ENCODE data around the gene HBA1.
"Not testable (repeated sequence)": the region's sequence is repeated elsewhere in the genome, so short reads cannot be mapped to it uniquely, and the experiment has no call there.

HBA1 gene

DNA sequence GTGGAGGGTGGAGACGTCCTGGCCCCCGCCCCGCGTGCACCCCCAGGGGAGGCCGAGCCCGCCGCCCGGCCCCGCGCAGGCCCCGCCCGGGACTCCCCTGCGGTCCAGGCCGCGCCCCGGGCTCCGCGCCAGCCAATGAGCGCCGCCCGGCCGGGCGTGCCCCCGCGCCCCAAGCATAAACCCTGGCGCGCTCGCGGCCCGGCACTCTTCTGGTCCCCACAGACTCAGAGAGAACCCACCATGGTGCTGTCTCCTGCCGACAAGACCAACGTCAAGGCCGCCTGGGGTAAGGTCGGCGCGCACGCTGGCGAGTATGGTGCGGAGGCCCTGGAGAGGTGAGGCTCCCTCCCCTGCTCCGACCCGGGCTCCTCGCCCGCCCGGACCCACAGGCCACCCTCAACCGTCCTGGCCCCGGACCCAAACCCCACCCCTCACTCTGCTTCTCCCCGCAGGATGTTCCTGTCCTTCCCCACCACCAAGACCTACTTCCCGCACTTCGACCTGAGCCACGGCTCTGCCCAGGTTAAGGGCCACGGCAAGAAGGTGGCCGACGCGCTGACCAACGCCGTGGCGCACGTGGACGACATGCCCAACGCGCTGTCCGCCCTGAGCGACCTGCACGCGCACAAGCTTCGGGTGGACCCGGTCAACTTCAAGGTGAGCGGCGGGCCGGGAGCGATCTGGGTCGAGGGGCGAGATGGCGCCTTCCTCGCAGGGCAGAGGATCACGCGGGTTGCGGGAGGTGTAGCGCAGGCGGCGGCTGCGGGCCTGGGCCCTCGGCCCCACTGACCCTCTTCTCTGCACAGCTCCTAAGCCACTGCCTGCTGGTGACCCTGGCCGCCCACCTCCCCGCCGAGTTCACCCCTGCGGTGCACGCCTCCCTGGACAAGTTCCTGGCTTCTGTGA, at the start of gene HBA1:
HBA1 (plus strand) TSS at position 204 of the 906 bp plus-strand sequence; CDS start at position 241, 37 bp downstream.
- not testable (repeated sequence) for DNase-seq

DNA sequence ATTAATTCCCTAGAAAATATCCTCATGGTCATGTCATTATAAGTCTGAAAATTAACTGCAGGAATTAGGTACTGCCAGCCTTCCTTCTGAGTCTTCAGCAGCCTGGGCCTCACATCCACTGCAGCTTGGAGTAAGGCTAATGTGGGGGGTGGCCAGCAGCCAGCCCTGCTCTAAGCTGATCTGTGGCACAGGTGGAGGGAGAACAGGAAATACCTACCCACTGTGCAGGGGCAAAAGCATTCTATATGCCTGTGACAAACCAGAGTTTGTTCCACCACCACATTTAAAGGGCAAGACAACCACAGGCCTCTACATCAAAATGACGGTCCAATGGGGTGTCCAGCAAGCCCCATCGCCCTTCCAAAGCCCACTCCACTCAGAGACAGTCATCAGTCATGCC, 47.4 kb upstream of the HBA1 start:
- no peak for DNase-seq

DNA sequence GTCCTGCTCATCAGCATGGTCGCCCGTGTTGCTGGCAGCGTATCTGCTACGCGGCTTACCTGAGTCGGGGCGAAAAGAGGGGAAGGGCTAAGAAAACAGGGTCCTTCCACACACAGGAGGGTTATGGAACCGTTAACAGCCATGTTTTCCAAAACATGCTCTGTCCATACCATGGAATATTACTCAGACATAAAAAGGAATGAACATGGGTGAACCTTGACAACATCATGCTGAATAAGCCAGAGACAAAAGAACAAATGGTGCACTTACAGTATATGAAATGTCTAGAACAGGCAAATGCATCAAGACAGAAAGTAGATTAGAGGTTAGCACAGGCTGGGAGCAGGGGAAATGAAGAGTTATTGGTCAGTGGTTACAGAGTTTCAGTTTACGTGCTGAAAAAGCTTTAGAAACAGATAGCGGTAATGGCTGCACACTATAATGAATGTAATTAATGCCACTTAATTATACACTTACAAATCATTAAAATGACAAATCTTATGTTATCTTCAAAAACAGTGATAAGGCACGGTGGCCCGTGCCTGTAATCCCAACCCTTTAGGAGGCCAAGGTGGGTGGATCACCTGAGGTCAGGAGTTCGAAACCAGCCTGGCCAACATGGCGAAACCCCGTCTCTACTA, 45.8 kb upstream of the HBA1 start:
- no peak for DNase-seq

DNA sequence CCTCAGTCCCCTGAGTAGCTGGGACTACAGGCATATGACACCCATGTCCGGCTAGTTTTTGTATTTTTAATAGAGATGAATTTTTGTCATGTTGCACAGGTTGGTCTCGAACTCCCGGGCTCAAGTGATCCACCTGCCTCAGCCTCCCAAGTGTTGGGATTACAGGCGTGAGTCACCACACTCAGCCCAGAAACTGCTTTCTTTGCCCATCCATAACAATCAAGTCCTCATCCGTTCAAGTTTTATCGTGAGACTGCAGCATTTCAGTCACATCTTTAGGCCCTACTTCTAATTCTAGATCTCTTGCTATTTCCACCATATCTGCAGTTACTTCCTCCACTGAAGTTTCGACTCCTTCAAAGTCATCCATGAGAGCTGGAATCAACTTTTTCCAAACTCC, 44.4 kb upstream of the HBA1 start:
- DNase-seq = no peak

DNA sequence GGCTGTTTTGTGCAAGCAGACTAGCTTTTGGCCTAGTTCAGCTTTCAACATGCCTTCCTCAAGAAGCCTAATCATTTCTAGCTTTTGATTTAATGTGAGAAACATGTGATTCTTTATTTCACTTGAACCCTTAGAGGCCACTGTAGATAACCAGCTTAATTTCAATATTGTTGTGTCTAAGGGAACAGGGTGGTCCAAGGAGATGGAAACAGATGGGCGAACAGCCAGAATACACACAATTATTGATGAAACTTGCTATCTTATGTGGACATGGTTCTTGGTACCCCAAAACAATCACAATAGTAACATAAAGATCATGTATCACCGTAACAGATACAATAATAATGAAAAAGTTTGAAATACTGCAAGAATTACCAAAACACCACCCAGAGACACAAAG, 42.8 kb upstream of the HBA1 start:
- DNase-seq = no peak

DNA sequence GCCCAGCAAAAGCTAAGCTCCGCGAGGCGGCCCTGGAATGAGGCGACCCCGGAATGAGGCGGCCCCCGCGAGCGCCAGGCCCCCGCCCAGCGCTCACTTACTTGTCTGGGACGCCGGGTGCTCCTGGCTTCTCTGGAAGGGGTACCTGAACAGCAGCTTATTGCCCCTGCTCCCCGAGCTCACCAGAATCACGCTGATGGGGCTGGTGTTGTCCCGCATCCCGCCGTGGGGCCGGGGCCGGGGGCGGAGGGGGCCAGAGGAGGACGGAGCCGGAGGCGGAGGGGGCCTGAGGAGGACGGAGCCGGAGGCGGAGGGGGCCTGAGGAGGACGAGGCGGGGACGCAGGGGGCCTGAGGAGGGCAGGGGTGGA, 38.4 kb upstream of the HBA1 start:
- DNase-seq = no peak

DNA sequence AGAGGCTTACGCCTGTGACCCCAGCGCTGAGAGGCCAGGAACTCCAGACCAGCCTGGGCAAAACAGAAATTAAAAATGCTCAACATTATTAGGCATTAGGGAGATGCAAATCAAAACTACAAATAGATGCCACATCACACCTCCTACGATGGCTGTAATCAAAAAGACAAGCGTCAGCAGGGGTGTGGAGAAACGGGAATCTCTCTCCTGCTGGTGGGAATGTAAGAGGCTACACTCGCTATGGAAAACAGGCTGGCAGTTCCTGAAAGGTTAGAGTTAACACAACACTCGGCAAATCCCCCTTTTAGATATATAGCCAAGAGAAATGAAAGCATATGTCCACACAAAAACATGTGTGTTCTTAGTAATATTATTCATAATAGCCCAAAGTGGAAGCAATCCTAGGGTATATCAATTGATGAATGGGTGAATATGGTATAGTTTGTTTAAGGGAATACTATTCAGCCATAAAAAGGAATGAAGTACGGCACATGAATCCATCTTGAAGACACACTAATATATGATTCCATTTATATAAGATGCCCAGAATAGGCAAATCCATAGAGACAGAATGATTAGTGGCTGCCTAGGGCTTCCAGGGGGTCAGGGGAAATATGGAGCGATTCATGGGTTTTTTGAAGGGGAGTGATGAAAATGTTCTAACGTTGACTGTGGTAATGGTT, 36.2 kb upstream of the HBA1 start:
- no peak for DNase-seq

DNA sequence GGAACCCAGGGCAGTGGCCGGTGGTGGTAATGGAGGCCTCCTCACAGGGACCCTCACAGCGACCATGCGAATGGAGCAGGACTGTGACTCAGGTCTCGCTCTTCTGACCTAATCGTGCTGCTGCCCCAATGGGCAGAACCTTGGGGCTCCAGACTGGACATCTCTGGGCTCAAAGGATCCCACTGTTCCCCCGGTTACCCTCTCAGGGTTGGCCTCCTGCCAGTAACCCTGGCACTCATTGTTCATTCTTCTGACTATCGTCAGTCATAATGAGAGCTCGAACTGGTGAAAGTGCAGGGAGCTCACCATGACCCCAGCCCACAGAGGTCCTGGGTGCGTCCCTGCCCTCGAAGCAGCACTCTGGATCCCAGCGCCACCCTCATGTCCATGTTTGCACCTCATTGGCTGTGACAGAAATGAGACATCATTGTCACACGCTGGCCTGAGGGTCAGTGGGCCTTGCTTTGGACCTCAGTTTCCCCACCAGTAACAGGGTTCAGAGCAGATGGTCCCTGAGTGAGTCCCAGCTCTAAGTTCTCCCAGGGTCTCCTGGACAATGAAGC, 34.0 kb upstream of the HBA1 start:
- DNase-seq = no peak

DNA sequence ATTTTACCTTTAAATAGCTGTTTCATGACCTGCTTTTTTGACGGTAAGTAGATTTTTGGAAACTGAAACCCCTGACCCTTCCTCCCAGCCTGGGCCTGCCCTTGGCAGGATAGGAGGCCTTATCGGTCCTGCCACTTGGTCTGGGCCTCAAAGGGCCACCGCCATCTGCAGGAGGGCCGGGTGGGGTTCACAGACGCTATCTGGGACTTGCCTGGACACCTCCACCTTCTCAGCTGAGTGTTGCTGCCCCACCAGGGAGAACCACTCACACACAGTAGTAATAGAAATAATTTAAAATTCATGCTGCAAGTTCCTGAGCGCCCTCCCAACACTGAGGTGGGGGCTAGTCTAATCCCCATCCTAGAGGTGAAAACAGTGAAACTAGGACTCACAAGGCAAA, 33.4 kb upstream of the HBA1 start:
- no peak for DNase-seq

DNA sequence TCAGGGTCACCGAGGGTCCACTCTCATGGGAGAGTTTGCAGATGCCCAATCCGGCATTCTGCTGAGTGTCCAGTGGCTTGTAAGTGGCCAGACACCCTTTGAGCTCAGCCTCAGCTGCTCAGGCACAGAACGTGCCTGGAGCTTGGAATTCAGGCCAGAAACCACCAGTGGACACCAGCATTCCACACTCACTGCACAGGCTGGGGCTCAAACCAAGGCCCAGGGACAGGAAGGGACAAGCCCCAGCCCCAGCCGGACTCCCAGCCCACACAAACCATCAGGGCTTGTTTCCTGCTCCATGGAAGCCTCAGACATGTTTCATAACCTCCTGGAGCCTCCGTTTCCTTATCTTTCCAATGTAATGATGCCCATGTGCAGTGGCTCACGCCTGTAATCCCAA, 33.0 kb upstream of the HBA1 start:
- DNase-seq = no peak

DNA sequence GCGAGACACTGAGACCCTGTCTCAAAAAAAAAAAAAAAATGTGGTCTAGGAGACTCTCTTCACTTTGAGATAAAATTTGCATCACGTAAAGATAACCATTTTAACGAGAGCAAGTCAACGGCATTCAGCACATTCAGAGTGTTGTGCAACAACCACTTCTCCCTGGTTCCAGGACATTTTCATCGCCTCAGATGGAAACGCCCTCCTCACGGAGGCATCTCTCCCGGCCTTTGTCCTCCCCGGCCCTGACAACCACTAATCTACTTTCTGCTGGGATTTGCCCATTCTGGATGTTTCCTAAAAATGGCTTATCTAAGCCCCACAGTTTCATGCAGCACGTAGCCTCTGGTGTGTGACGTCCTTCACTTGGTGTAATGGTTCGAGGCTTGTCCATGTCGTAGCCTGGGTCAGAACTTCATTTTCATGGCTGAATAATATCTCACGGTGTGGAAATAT, 31.7 kb upstream of the HBA1 start:
- DNase-seq = no peak

DNA sequence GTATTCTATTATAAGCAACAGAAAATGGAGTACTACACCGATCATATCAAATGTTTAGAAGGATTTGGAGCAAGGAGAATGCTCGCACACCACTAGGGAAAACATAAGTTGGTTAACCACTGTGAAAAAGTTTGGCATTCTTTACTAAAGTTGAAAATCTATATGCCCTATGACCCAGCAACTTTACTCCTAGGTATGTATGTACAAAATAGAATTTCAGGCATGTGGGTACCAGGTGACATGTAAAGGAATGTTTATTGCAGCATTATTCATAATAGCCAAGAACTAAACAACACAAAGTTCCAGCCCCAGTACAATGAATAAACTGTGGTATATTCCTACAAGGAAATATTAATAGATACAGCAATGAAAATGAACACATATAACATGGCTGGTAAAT, 29.8 kb upstream of the HBA1 start:
- no peak for DNase-seq

DNA sequence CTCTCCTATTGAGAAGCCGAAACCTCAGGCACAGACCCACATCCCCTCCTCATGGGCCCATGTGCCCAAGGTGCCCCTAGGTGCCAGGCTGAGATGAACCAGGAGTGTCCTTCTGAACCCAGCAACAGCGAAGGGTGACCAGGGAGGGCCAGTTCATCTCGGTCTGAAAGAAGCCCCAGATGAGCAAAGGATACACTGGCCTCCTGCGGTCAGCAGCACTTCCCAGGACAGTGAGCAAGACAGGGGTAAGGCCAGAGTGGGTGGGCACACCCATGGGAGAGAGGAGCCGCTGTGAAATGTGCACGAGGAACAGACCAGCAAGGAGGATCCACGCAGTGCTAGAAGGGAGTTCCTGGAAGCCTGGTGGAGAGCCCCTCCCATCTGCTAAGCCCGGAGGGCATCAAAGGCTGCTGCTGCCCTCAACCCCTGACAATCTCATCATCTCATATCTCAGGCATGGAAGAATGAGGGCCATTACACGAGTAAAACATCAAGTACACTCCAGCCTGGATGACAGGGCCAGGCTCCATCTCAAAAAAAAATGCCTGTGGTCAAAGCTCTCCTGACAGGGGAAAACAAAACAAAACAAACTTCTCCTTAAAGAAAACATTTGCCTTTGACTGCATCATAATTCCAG, 27.3 kb upstream of the HBA1 start:
- DNase-seq = no peak

DNA sequence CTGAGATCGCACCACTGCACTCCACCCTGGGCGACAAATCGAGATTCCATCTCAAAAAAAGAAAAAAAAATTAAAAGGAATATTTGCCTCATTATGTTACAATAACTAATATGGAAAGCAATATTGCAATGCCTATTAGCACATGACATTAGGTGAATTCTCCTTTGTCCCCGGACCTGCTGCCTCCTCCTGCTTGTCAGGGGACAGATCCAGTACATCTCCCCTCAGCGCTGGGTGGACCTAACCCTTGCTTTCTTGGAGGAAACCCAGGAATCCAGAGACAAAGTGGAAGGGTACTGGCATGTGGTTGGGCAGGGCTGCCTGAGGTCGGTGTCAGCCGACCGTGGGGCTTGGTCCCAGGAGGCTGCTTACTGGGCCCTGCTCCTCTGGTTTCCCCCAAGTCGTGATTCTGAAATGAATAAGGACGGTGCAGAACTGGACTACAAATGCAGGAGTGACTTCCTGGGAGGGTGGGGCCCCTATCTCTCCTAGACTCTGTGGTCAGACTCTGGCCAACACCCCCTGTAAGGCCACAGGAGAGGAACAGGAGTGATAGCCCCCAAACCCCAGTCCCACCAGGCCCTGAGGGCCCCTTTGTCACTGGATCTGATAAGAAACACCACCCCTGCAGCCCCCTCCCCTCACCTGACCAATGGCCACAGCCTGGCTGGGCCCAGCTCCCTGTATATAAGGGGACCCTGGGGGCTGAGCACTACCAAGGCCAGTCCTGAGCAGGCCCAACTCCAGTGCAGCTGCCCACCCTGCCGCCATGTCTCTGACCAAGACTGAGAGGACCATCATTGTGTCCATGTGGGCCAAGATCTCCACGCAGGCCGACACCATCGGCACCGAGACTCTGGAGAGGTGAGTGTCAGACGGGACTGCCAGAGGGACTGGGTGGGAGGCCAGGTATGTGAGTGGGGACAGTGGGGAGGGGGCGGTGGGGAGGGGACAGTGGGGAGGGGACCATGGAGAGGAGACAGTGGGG, 24.0 kb upstream of the HBA1 start, which contains the start of gene HBZ:
HBZ (plus strand) TSS at position 504 of the 988 bp plus-strand sequence; CDS start at position 770, 266 bp downstream.
- DNase-seq = no peak

DNA sequence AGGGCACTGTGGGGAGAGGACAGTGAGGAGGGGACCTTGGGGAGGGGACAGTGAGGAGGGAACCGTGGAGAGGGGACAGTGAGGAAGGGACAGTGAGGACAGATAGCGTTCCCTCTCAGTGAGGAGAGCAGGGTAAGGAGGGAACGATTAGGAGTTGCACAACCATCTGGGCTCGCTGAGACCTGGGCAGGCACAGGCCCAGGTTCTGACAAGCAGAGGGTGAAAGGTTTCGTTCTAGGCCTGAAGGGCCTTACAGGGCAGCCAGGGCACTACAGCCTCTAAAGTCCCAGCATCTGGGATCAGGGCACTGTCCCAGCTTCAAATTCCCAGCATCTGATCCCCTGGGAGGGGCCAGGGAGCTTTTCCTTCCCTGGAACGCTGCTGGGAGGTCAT, 23.4 kb upstream of the HBA1 start:
- DNase-seq = not testable (repeated sequence)

DNA sequence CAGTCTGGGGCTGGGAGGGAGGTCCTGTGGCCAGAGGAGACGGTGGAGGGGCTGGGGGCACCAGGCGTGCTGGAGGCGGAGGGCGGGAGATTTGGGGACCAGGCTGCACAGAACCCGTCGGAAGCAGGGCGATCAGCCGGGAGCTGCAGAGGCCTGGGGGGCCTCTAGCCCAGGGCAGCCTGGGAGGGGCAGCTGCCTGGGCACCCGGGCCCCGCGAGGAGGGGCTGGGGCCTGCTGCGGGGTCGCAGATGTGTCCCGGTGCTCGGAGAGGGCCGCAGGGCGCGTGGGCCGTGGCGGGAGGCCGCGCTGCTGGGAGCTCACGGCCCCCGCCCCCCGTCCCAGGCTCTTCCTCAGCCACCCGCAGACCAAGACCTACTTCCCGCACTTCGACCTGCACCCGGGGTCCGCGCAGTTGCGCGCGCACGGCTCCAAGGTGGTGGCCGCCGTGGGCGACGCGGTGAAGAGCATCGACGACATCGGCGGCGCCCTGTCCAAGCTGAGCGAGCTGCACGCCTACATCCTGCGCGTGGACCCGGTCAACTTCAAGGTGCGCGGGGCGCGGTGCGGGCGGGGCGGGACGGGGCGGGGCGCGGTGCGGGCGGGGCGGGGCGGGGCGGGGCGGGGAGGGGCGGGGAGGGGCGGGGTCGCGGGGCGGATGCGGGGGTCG, 22.8 kb upstream of the HBA1 start:
- not testable (repeated sequence) for DNase-seq

DNA sequence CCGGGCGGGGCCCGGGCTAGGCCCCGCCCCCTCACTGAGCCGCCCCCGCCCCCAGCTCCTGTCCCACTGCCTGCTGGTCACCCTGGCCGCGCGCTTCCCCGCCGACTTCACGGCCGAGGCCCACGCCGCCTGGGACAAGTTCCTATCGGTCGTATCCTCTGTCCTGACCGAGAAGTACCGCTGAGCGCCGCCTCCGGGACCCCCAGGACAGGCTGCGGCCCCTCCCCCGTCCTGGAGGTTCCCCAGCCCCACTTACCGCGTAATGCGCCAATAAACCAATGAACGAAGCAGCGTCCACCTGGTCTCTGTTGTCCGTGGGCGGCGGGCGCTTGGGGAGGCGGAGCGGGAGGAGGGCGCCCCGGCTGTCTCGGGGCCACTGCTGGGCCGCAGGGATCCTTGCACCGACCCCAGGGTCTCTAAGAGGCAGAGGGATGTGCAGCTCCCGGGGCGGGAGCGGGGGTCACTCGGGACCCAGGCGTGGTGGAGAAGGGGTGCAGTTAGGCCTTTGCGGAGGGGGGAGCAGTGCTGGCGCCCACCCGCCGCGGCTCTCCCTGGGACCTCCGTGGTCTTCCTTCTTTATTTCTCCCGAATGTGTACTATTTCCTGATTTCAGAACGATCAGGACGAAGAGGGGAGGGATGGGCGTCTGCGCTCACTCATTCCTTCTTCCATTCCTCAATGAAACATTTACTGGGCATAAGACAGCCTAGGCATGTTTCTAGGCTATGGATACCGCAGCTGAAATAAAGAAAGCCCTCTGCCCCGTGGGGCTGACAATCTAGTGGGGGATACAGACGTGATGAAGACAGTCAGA, 22.1 kb upstream of the HBA1 start:
- DNase-seq = peak; percentile 21

DNA sequence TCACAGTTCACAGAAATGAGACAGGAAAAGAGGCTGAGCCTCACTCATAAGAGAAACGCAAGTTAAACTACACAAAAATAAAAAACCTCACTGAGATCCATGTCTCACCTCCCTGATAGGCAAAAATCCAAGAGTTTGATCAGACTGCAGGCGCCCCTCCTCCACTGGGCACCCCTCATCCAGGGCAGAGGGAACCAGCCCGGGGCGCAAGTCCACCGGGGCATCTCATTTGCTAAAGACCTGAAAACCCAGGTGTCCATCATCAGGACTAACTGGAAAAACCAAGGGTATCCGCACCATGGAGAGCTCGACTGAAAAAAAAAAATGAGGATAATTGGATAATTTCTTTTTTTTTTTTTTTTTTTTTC, 21.5 kb upstream of the HBA1 start:
- DNase-seq = no peak

DNA sequence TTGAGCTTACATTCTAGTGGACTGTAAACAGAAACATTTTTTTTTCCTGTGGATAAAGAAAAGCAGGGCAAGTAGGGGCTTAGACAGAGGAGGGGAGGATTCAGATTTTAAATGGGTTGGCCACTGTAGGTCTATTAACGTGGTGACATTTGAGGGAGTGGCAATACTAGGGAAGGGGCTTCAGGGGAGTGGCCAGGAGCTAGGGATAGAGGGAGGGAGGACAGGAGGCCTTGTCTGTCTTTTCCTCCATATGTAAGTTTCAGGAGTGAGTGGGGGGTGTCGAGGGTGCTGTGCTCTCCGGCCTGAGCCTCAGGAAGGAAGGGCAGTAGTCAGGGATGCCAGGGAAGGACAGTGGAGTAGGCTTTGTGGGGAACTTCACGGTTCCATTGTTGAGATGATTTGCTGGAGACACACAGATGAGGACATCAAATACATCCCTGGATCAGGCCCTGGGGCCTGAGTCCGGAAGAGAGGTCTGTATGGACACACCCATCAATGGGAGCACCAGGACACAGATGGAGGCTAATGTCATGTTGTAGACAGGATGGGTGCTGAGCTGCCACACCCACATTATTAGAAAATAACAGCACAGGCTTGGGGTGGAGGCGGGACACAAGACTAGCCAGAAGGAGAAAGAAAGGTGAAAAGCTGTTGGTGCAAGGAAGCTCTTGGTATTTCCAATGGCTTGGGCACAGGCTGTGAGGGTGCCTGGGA, 17.2 kb upstream of the HBA1 start:
- no peak for DNase-seq

All from NCI-H1105 treated with DMSO at 0.1 percent for 48 hours (cell line).